K562 (cell line): ENCODE data around the gene KLB. TPM values are rescaled to one million over a fixed set of nuclear protein-coding genes. Genes with fewer than 3 reads are reported as not detected.
A peak's percentile ranks its signal among the peaks of the same experiment; 100 is the strongest.

ENCODE experiments used
- ATAC-seq: fragments of 200-7000 bp; cut with Tn5 transposase; 3 replicates; pipeline ENCODE4 v1.9.1; 2020; ENCODE audit warnings: moderate library complexity
- BruUV-seq: library from RNA; stranded (reverse); fragments of 400-500 nt; replicated peaks from 2 replicates; lab custom pipeline; 2021; lab: Mats Ljungman, UMichigan
- CTCF ChIA-PET: fragments of 300-600 bp; formaldehyde crosslinking; extraction: SDS; loops from one replicate; lab custom pipeline; 2021; ENCODE audit warnings: low intra/inter-chr PET ratio; lab: Yijun Ruan, JAX
- POLR2A ChIA-PET: fragments of 300-600, 350-650 bp; sonication (Branson Sonifier 250); formaldehyde crosslinking; extraction: SDS; loops from one replicate; lab custom pipeline; 2021; ENCODE audit warnings: antibody characterized with exemption, inconsistent platforms; lab: Yijun Ruan, JAX
- DNase-seq, 4 experiments: peaks; one replicate each; pipeline versions ENCODE4 v3.0.0 to v3.0.0-alpha.2; 2011 to 2018; ENCODE audit warnings: low spot score in 3 of 4, mixed read lengths in 3 of 4; ENCODE audit errors: extremely low read depth in 1 of 4
- FAIRE-seq: peaks from 2 replicates; lab custom pipeline; 2011; peaks lifted over from hg19 to GRCh38; lab: Jason Lieb, UNC
- H2AFZ ChIP-seq: 2 replicates; pipeline ENCODE4 v1.6.0; 2011; ENCODE audit warnings: low read depth, low read length, control low read depth, inconsistent platforms
- H3K27ac ChIP-seq: fragments of 200-600 bp; 3 replicates; pipeline ENCODE4 v1.8.0; 2011; ENCODE audit warnings: low read depth, mild to moderate bottlenecking, control low read depth, inconsistent platforms, low read length, moderate library complexity, mixed read lengths; ENCODE audit errors: extremely low read depth
- H3K27me3 ChIP-seq, 2 experiments: fragments of 300-600 bp in 1 of 2; 2 replicates in 1 of 2; 3 replicates in 1 of 2; pipeline versions ENCODE4 v1.6.0 to v1.8.0; 2011; ENCODE audit warnings: inconsistent platforms in 2 of 2, low read length in 2 of 2, mild to moderate bottlenecking in 1 of 2, mixed read lengths in 1 of 2, moderate library complexity in 1 of 2; ENCODE audit not compliant: control insufficient read depth in 2 of 2, insufficient read depth in 2 of 2
- H3K36me3 ChIP-seq: fragments of 300-600 bp; 3 replicates; pipeline ENCODE4 v1.8.0; 2011; ENCODE audit warnings: mild to moderate bottlenecking, low read length, inconsistent platforms; ENCODE audit not compliant: control insufficient read depth, insufficient read depth
- H3K4me1 ChIP-seq, 2 experiments: fragments of 200-600 bp in 1 of 2; replicated peaks in 1 of 2; 2 replicates in 1 of 2; 3 replicates in 1 of 2; pipeline versions ENCODE4 v1.5.1 to v1.8.0; 2011; ENCODE audit warnings: inconsistent platforms in 2 of 2, low read length in 2 of 2, mild to moderate bottlenecking in 1 of 2, mixed read lengths in 1 of 2, moderate library complexity in 1 of 2; ENCODE audit not compliant: control insufficient read depth in 2 of 2, insufficient read depth in 2 of 2
- H3K4me2 ChIP-seq: 2 replicates; pipeline ENCODE4 v1.6.1; 2011; ENCODE audit warnings: low read length, control low read depth, inconsistent platforms, mixed read lengths; ENCODE audit not compliant: insufficient read depth
- H3K4me3 ChIP-seq: fragments of 200-600 bp; sonication (generic), shearing (Covaris generic); 2 replicates; pipeline ENCODE4 v1.5.1; 2016; ENCODE audit warnings: control low read depth, inconsistent platforms
- H3K79me2 ChIP-seq: fragments of 200-600 bp; 3 replicates; pipeline ENCODE4 v1.8.0; 2011; ENCODE audit warnings: low read length, inconsistent platforms; ENCODE audit not compliant: control insufficient read depth, insufficient read depth
- H3K9ac ChIP-seq, 2 experiments: 2 replicates each; pipeline versions ENCODE4 v1.6.0 to v1.6.1; 2011; ENCODE audit warnings: low read depth in 2 of 2, low read length in 2 of 2, control low read depth in 1 of 2, inconsistent platforms in 1 of 2, mild to moderate bottlenecking in 1 of 2, mixed read lengths in 1 of 2; ENCODE audit not compliant: insufficient read depth in 1 of 2
- H3K9me1 ChIP-seq: one replicate; pipeline ENCODE4 v1.6.0; 2011; ENCODE audit warnings: inconsistent platforms, mild to moderate bottlenecking, low read length, moderate library complexity; ENCODE audit not compliant: control insufficient read depth, insufficient read depth
- H3K9me3 ChIP-seq: replicated peaks from 2 replicates; pipeline ENCODE4 v1.5.1; 2011; ENCODE audit warnings: low read depth, low read length, inconsistent platforms; ENCODE audit not compliant: control insufficient read depth, insufficient read depth
- H4K20me1 ChIP-seq: replicated peaks from 2 replicates; pipeline ENCODE4 v1.6.1; 2011; ENCODE audit warnings: low read length, inconsistent platforms, mixed read lengths; ENCODE audit not compliant: control insufficient read depth, insufficient read depth
- ATF2 ChIP-seq: sonication (generic); formaldehyde crosslinking; IDR thresholded peaks from 2 replicates; pipeline ENCODE4 v1.8.1; 2022; ENCODE audit warnings: missing genetic modification reagents
- CEBPG ChIP-seq, 3 experiments: fragments of 200-800 bp in 1 of 3; sonication (Bioruptor generic) in 1 of 3; sonication (generic) in 1 of 3; formaldehyde crosslinking in 1 of 3; IDR thresholded peaks in 2 of 3; conservative IDR thresholded peaks in 1 of 3; 2 replicates each; pipeline versions ENCODE4 v1.6.1 to v1.8.0; 2016 to 2022; ENCODE audit warnings: missing compliant biosample characterization in 2 of 3, missing genetic modification characterization in 2 of 3, mild to moderate bottlenecking in 1 of 3, missing genetic modification reagents in 1 of 3
- ETS1 ChIP-seq: conservative IDR thresholded peaks from 2 replicates; pipeline ENCODE4 v1.6.1; 2011; ENCODE audit warnings: low read depth, mild to moderate bottlenecking, low read length; ENCODE audit not compliant: control insufficient read depth
- FOXK2 ChIP-seq, 2 experiments: fragments of 450-650 bp; IDR thresholded peaks in 1 of 2; conservative IDR thresholded peaks in 1 of 2; 2 replicates each; pipeline ENCODE4 v1.6.1; 2016; ENCODE audit warnings: low read depth in 2 of 2, mild to moderate bottlenecking in 1 of 2
- GTF2B ChIP-seq: IDR thresholded peaks from 2 replicates; pipeline ENCODE4 v1.6.1; 2011; ENCODE audit not compliant: insufficient read length; ENCODE audit errors: extremely low read depth
- KAT2B ChIP-seq: IDR thresholded peaks from one replicate; pipeline ENCODE4 v1.6.1; 2012; ENCODE audit warnings: low read depth, mild to moderate bottlenecking, control low read depth, inconsistent platforms, low read length, moderate library complexity
- KHSRP ChIP-seq: fragments of 450-650 bp; IDR thresholded peaks from 2 replicates; pipeline ENCODE4 v1.6.1; 2017
- LEF1 ChIP-seq: fragments of 450-650 bp; IDR thresholded peaks from 2 replicates; pipeline ENCODE4 v1.6.1; 2016; ENCODE audit warnings: mild to moderate bottlenecking
- NRF1 ChIP-seq, 2 experiments: fragments of 450-650 bp; IDR thresholded peaks in 1 of 2; conservative IDR thresholded peaks in 1 of 2; 2 replicates each; pipeline ENCODE4 v1.6.1; 2014; ENCODE audit warnings: mild to moderate bottlenecking in 2 of 2
- POLR2AphosphoS2 ChIP-seq: IDR thresholded peaks from 2 replicates; pipeline ENCODE4 v1.6.1; 2012; ENCODE audit warnings: low read length, improper control_type of control experiment
- PYGO2 ChIP-seq: fragments of 450-650 bp; IDR thresholded peaks from 2 replicates; pipeline ENCODE4 v1.6.1; 2016; ENCODE audit warnings: mild to moderate bottlenecking, missing genetic modification characterization, moderate library complexity, missing compliant biosample characterization
- SMC3 ChIP-seq: conservative IDR thresholded peaks from 2 replicates; pipeline ENCODE4 v1.6.1; 2011; ENCODE audit warnings: low read depth, low read length, improper control_type of control experiment; ENCODE audit not compliant: insufficient read depth
- STAG1 ChIP-seq: sonication (generic); formaldehyde crosslinking; IDR thresholded peaks from 2 replicates; pipeline ENCODE4 v1.5.0; 2020; ENCODE audit warnings: missing genetic modification reagents, borderline replicate concordance
- ZBTB33 ChIP-seq: sonication (generic); formaldehyde crosslinking; IDR thresholded peaks from 2 replicates; pipeline ENCODE4 v1.8.1; 2023; ENCODE audit warnings: mild to moderate bottlenecking, missing genetic modification reagents
- ZNF165 ChIP-seq: fragments of 250-450 bp; sonication (Bioruptor Pico); IDR thresholded peaks from 2 replicates; pipeline ENCODE4 v1.4.0; 2020; ENCODE audit warnings: borderline replicate concordance
- ZNF347 ChIP-seq: fragments of 450-650 bp; formaldehyde crosslinking; IDR thresholded peaks from 2 replicates; pipeline ENCODE4 v1.4.0; 2020; ENCODE audit warnings: low read depth, mild to moderate bottlenecking, moderate library complexity
- WGBS: fragments of 100-300 bp; shearing (Covaris generic); methylation state at CpG from one replicate; pipeline ENCODE4 v1.1.6; 2016; ENCODE audit warnings: low coverage, mixed read lengths; ENCODE audit not compliant: insufficient coverage; ENCODE audit errors: missing lambda C conversion rate; 5-methylcytosine and 5-hydroxymethylcytosine counted together
- in situ Hi-C: fragments of 300-500 bp; cut with MboI; formaldehyde crosslinking; loops from 4 replicates; pipeline ENCODE4 v1.15.0; 2018; ENCODE audit warnings: inconsistent platforms, mixed read lengths
- intact Hi-C: fragments of 100-400 bp; cut with micrococcal nuclease; formaldehyde crosslinking; loops from 2 replicates; pipeline ENCODE4 v1.14.2; 2022
- polyA plus RNA-seq, 8 experiments: library from polyadenylated mRNA; depleted of rRNA in 4 of 8; stranded (reverse) in 5 of 8; unstranded in 3 of 8; fragments of >200 nt; fragmentation: Nextera tagmentation in 2 of 8; fragmentation: Illumina TruSeq in 1 of 8; extraction: Ambion mirVana in 2 of 8; extraction: Trizol in 1 of 8; gene quantifications; 2 replicates each; pipeline versions ENCODE4 v1.2.1 to v1.2.3, GENCODE V29; 2011 to 2014; ENCODE audit warnings: inconsistent platforms in 1 of 8, missing spikeins in 1 of 8
- total RNA-seq, 7 experiments: library from RNA; depleted of rRNA in 6 of 7; stranded (reverse); fragments of >200 nt in 6 of 7; fragmentation: Illumina TruSeq in 2 of 7; extraction: Trizol in 2 of 7; gene quantifications; 2 replicates each; pipeline versions ENCODE4 v1.2.1 to v1.2.3, GENCODE V29; 2011 to 2021; ENCODE audit warnings: low replicate concordance in 1 of 7

Gene KLB
- total and polyA plus RNA-seq, 9 of the 15 experiments (the other 6 are each of a cell fraction or from before 2014, with no cell fraction given), result 0.04 to 0.13 TPM; not detected in 7

- no peaks in the 10 kb centered on the region for H3K9me1 ChIP-seq
- H3K27me3 ChIP-seq, result no peaks in the 10 kb centered on the region
- H2AFZ ChIP-seq, result no peak overlapping the region
- intact Hi-C loops (no loop called here), in situ Hi-C loops (no loop called here)
- peaks cover 18% of the 10 kb centered on the region; the same call in 1 of the 3 replicates for H3K36me3 ChIP-seq
- H4K20me1 ChIP-seq, result no peaks in the 10 kb centered on the region
- WGBS, result 70% methylated on average over 1 of the region's 1 CpG
- H3K4me2 ChIP-seq, result no peak overlapping the region
- no peak overlapping the region for H3K9ac ChIP-seq
- ATAC-seq (no peak), DNase-seq (no peak), FAIRE-seq (no peak)
- no peaks in the 10 kb centered on the region for H3K9me3 ChIP-seq
- no peaks in the 10 kb centered on the region for H3K79me2 ChIP-seq
- POLR2A ChIA-PET, result interaction anchor here (1.4 kb wide), 1 partner anchor 16 kb away, joined by 3 read pairs; no protein-coding TSS in a partner anchor
- no peak overlapping the region for H3K4me3 ChIP-seq
- no peaks in the 10 kb centered on the region for H3K4me1 ChIP-seq
- no peak overlapping the region for H3K27ac ChIP-seq
- CTCF ChIA-PET, result interaction anchor here (0.7 kb wide), 1 partner anchor 198 kb away, joined by 3 read pairs; no protein-coding TSS in a partner anchor
- no TSS peak for BruUV-seq
- TF ChIP-seq GTF2B, result no peak
- TF ChIP-seq ATF2 (CRISPR knock-in tag), result no peak
- TF ChIP-seq KHSRP, result no peak
- TF ChIP-seq STAG1 (CRISPR knock-in tag), result no peak
- no peak for TF ChIP-seq CEBPG (CRISPR knock-in tag; IDR thresholded peaks at IDR 0.05)
- peak; percentile 65 to 75 for TF ChIP-seq CEBPG (tag; conservative IDR thresholded peaks at IDR 0.05 in 1 of 2, IDR thresholded peaks at IDR 0.05 in 1 of 2)
- TF ChIP-seq ETS1, result no peak
- TF ChIP-seq FOXK2 (conservative IDR thresholded peaks at IDR 0.05 in 1 of 2, IDR thresholded peaks at IDR 0.05 in 1 of 2; ENCODE audit: low read depth in 2 of 2), result no peak
- peak; percentile 37; the same call in 1 of the 2 replicates for TF ChIP-seq POLR2AphosphoS2
- no peak for TF ChIP-seq KAT2B
- no peak for TF ChIP-seq NRF1 (conservative IDR thresholded peaks at IDR 0.05 in 1 of 2, IDR thresholded peaks at IDR 0.05 in 1 of 2)
- no peak for TF ChIP-seq ZNF165
- TF ChIP-seq SMC3, result no peak
- no peak for TF ChIP-seq PYGO2
- TF ChIP-seq ZBTB33, result no peak
- no peak for TF ChIP-seq LEF1
- TF ChIP-seq ZNF347 (CRISPR knock-in tag), result no peak
Measured at GRCh38 chr4:39497909-39498726, 91.4 kb downstream of the KLB start.
